Naive thymus-derived CD4-positive, alpha-beta T cell (primary cell): ENCODE data around the gene EPB41. TPM values are rescaled to one million over a fixed set of nuclear protein-coding genes. Genes with fewer than 3 reads are reported as not detected.

Experiments
- ATAC-seq: fragments of 150-1000 bp; cut with Tn5 transposase; 2 replicates; pipeline ENCODE4 v1.10.0; 2021; ENCODE audit warnings: mild to moderate bottlenecking, moderate library complexity
- CTCF ChIA-PET: fragments of 350-600 bp; sonication (Branson Sonifier 250); formaldehyde crosslinking; loops from one replicate; lab custom pipeline; 2021; ENCODE audit warnings: antibody characterized with exemption; lab: Charles Lee
- POLR2A ChIA-PET: fragments of 350-600 bp; sonication (Branson Sonifier 250); formaldehyde crosslinking; loops from one replicate; lab custom pipeline; 2021; ENCODE audit warnings: antibody characterized with exemption, inconsistent platforms; lab: Charles Lee
- DNase-seq, 9 donors: peaks; one replicate each; pipeline versions ENCODE4 v3.0.0 to v3.0.0-alpha.2; 2020 to 2022; ENCODE audit warnings: mixed read lengths in 1 of 9
- H3K27ac ChIP-seq: one replicate; pipeline ENCODE4 v1.7.0; 2013; ENCODE audit warnings: mild to moderate bottlenecking, low read depth, low read length, moderate library complexity
- H3K27me3 ChIP-seq, 2 donors: one replicate each; pipeline ENCODE4 v1.7.0; 2013; ENCODE audit warnings: low read length in 2 of 2, mild to moderate bottlenecking in 2 of 2, moderate library complexity in 2 of 2; ENCODE audit not compliant: control insufficient read depth in 2 of 2, insufficient read depth in 2 of 2
- H3K36me3 ChIP-seq, 3 experiments: 1 replicate in 2 of 3; 2 replicates in 1 of 3; pipeline ENCODE4 v1.7.0; 2013; ENCODE audit warnings: low read length in 3 of 3, mild to moderate bottlenecking in 3 of 3, moderate library complexity in 1 of 3; ENCODE audit not compliant: insufficient read depth in 3 of 3, control insufficient read depth in 2 of 3
- H3K4me1 ChIP-seq, 2 donors: one replicate each; pipeline ENCODE4 v1.7.0; 2013; ENCODE audit warnings: low read length in 2 of 2, mild to moderate bottlenecking in 2 of 2, moderate library complexity in 1 of 2; ENCODE audit not compliant: control insufficient read depth in 2 of 2, insufficient read depth in 2 of 2
- H3K4me3 ChIP-seq: 2 replicates; pipeline ENCODE4 v1.7.0; 2013; ENCODE audit warnings: mild to moderate bottlenecking, low read length
- H3K9me3 ChIP-seq, 3 experiments: 1 replicate in 2 of 3; 2 replicates in 1 of 3; pipeline ENCODE4 v1.7.0; 2013; ENCODE audit warnings: low read length in 3 of 3; ENCODE audit not compliant: control insufficient read depth in 2 of 3
- H3K27ac Mint-ChIP-seq, 9 donors: one replicate each; pipeline ENCODE4 v1.8.0; 2020 to 2022; ENCODE audit warnings: mixed read lengths in 9 of 9, mild to moderate bottlenecking in 8 of 9, moderate library complexity in 5 of 9, inconsistent platforms in 2 of 9
- H3K27me3 Mint-ChIP-seq, 5 donors: one replicate each; pipeline ENCODE4 v1.8.0; 2021 to 2022; ENCODE audit warnings: mixed read lengths in 5 of 5, mild to moderate bottlenecking in 1 of 5
- H3K36me3 Mint-ChIP-seq, 5 donors: one replicate each; pipeline ENCODE4 v1.8.0; 2020 to 2022; ENCODE audit warnings: mixed read lengths in 5 of 5, mild to moderate bottlenecking in 3 of 5, inconsistent platforms in 1 of 5
- H3K4me1 Mint-ChIP-seq, 7 donors: one replicate each; pipeline ENCODE4 v1.8.0; 2020 to 2022; ENCODE audit warnings: mixed read lengths in 7 of 7, mild to moderate bottlenecking in 3 of 7, inconsistent platforms in 1 of 7
- H3K4me3 Mint-ChIP-seq, 10 donors: one replicate each; pipeline ENCODE4 v1.8.0; 2020 to 2022; ENCODE audit warnings: mild to moderate bottlenecking in 10 of 10, mixed read lengths in 10 of 10, moderate library complexity in 6 of 10, inconsistent platforms in 2 of 10
- H3K9me3 Mint-ChIP-seq, 11 donors: one replicate each; pipeline ENCODE4 v1.8.0; 2020 to 2022; ENCODE audit warnings: mixed read lengths in 11 of 11, mild to moderate bottlenecking in 4 of 11, inconsistent platforms in 1 of 11, moderate library complexity in 1 of 11
- intact Hi-C, 2 donors: fragments of 100-400 bp; cut with micrococcal nuclease; formaldehyde crosslinking; loops; one replicate each; pipeline ENCODE4 v1.15.1; 2023
- polyA plus RNA-seq, 2 donors: library from polyadenylated mRNA; unstranded; fragments of 300-500 nt; fragmentation: Illumina TruSeq; gene quantifications; one replicate each; pipeline ENCODE4 v1.2.3, GENCODE V29; 2021
- total RNA-seq, 6 experiments: library from RNA in 5 of 6; stranded (reverse) in 5 of 6; gene quantifications; 1 replicate in 5 of 6; 2 replicates in 1 of 6; pipeline ENCODE4 v1.2.3 and lab custom pipeline; 2021 to 2026

The EPB41 gene
- total and polyA plus RNA-seq, 7 experiments from 2014 or later, result 115 to 325 (median 162) TPM

GRCh38 chr1:28888915-28889314 is 25.5 kb upstream of the EPB41 start:
- peak overlapping the region in 8 of 10 donors; percentile 7 to 65 (median 54) for H3K4me3 Mint-ChIP-seq
- Histone ChIP-seq H3K27ac (no peak overlapping the region), H3K4me3 (no peak overlapping the region), H3K4me1 (peaks cover 32% of the 10 kb centered on the region in 2 donors), H3K27me3 (no peaks in the 10 kb centered on the region), H3K9me3 (no peaks in the 10 kb centered on the region), H3K36me3 (peaks cover 0 to 4% (median 0%) of the 10 kb centered on the region in 3 experiments)
- peaks cover 0 to 3% (median 0%) of the 10 kb centered on the region in 11 donors for H3K9me3 Mint-ChIP-seq
- ATAC-seq (no peak), DNase-seq (no peak)
- H3K36me3 Mint-ChIP-seq, result peaks cover 0 to 3% (median 0%) of the 10 kb centered on the region in 5 donors
- CTCF ChIA-PET, result interaction anchor here (1.5 kb wide), 1 partner anchor 94 kb away, joined by 3 read pairs; no protein-coding TSS in a partner anchor
- H3K4me1 Mint-ChIP-seq, result peaks cover 32 to 66% (median 42%) of the 10 kb centered on the region in 7 donors
- intact Hi-C loops, result loop anchor here (5.0 to 10.0 kb wide), 4 partner anchors 382 to 657 kb away; partner anchors contain the start of genes DNAJC8 (in 1 of the 2) and RCC1 (in 1 of the 2)
- H3K27me3 Mint-ChIP-seq, result no peaks in the 10 kb centered on the region
- H3K27ac Mint-ChIP-seq, result no peak overlapping the region
- POLR2A ChIA-PET, result no interaction called here

DNA sequence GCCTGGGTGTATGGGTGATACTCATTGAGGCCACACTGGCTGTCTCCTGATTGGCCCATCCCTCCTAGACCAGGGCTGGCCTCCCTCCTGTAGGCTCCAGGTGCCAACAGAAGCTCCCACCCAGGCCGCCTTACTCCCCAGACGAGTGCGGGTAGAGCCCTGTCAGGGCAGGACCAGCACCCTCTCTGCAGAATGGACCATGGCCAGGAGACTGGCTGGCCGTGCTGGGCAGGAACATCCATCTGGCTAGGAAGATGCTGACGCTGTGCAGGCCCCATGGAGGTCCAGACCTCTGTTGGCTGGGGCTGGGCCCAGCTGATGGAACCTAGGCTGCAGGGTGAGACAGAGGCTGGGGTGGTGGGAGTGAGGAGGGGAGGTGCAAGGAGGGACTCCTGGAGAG is 25.0 kb upstream of the EPB41 start:
- Histone ChIP-seq H3K27me3 (no peaks in the 10 kb centered on the region), H3K4me3 (no peak overlapping the region), H3K4me1 (peaks cover 28 to 30% of the 10 kb centered on the region in 2 donors), H3K9me3 (no peaks in the 10 kb centered on the region), H3K36me3 (peaks cover 0 to 4% (median 0%) of the 10 kb centered on the region in 3 experiments), H3K27ac (no peak overlapping the region)
- DNase-seq (no peak), ATAC-seq (no peak)
- ChIA-PET CTCF (interaction anchor here (1.5 kb wide), 1 partner anchor 94 kb away, joined by 3 read pairs; no protein-coding TSS in a partner anchor), POLR2A (no interaction called here)
- Mint-ChIP-seq H3K27me3 (no peaks in the 10 kb centered on the region), H3K36me3 (peaks cover 0 to 3% (median 0%) of the 10 kb centered on the region in 5 donors), H3K4me1 (peaks cover 30 to 63% (median 40%) of the 10 kb centered on the region in 7 donors), H3K9me3 (peaks cover 0 to 3% (median 0%) of the 10 kb centered on the region in 11 donors), H3K4me3 (peak overlapping the region in 7 of 10 donors; percentile 7 to 64 (median 53)), H3K27ac (peak overlapping the region in 2 of 9 donors; percentile 14 to 41)
- intact Hi-C loops, result loop anchor here (5.0 to 10.0 kb wide), 4 partner anchors 382 to 657 kb away; partner anchors contain the start of genes DNAJC8 (in 1 of the 2) and RCC1 (in 1 of the 2)

DNA sequence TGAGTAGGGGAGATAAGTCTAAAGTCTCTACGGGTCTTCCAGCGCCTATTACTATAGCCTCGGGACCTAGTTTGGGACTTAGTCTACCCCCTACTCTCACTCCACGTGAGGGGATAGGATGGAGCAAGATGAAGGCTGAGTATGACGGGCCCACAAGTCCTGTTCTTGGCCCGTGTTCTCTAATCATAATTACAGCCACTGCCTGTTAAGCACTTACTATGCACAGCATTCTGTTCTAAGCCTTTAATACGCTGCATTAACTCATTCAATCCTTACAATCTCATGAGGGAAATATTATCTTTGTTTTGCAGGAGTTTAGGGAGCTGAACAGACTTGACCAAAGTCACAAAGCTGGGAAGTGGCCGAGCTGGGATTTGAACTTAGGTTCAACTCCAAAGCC is 23.9 kb upstream of the EPB41 start:
- CTCF ChIA-PET, result no interaction called here
- Histone ChIP-seq H3K27ac (no peak overlapping the region), H3K4me3 (no peak overlapping the region), H3K4me1 (peaks cover 19 to 21% of the 10 kb centered on the region in 2 donors), H3K36me3 (peaks cover 0 to 4% (median 0%) of the 10 kb centered on the region in 3 experiments), H3K9me3 (no peaks in the 10 kb centered on the region), H3K27me3 (no peaks in the 10 kb centered on the region)
- peaks cover 19 to 58% (median 29%) of the 10 kb centered on the region in 7 donors for H3K4me1 Mint-ChIP-seq
- intact Hi-C loops, result no loop called here
- no peaks in the 10 kb centered on the region for H3K9me3 Mint-ChIP-seq
- POLR2A ChIA-PET, result no interaction called here
- peak overlapping the region in 1 of 10 donors; percentile 17 for H3K4me3 Mint-ChIP-seq
- no peak for ATAC-seq
- no peak for DNase-seq
- no peak overlapping the region for H3K27ac Mint-ChIP-seq
- peaks cover 0 to 3% (median 0%) of the 10 kb centered on the region in 5 donors for H3K36me3 Mint-ChIP-seq
- H3K27me3 Mint-ChIP-seq, result no peaks in the 10 kb centered on the region

- H3K27ac ChIP-seq, result no peak overlapping the region
- H3K4me3 ChIP-seq, result no peak overlapping the region
- peaks cover 0 to 3% (median 0%) of the 10 kb centered on the region in 5 donors for H3K36me3 Mint-ChIP-seq
- ATAC-seq, result no peak
- peaks cover 15 to 56% (median 25%) of the 10 kb centered on the region in 7 donors for H3K4me1 Mint-ChIP-seq
- no peak overlapping the region for H3K4me3 Mint-ChIP-seq
- POLR2A ChIA-PET, result interaction anchor here (0.5 to 1.0 kb wide), 2 partner anchors 25 to 34 kb away, joined by 3 to 4 read pairs; no protein-coding TSS in a partner anchor
- intact Hi-C loops, result no loop called here
- H3K9me3 Mint-ChIP-seq, result no peaks in the 10 kb centered on the region
- H3K27me3 ChIP-seq, result no peaks in the 10 kb centered on the region
- CTCF ChIA-PET, result no interaction called here
- peaks cover 0 to 4% (median 0%) of the 10 kb centered on the region in 3 experiments for H3K36me3 ChIP-seq
- peak overlapping the region in 1 of 9 donors; percentile 25 for H3K27ac Mint-ChIP-seq
- no peaks in the 10 kb centered on the region for H3K27me3 Mint-ChIP-seq
- no peaks in the 10 kb centered on the region for H3K9me3 ChIP-seq
- H3K4me1 ChIP-seq, result peaks cover 15 to 17% of the 10 kb centered on the region in 2 donors
- DNase-seq, result no peak
These were observed 23.5 kb upstream of the EPB41 start for GRCh38 chr1:28890836-28891235.

DNA sequence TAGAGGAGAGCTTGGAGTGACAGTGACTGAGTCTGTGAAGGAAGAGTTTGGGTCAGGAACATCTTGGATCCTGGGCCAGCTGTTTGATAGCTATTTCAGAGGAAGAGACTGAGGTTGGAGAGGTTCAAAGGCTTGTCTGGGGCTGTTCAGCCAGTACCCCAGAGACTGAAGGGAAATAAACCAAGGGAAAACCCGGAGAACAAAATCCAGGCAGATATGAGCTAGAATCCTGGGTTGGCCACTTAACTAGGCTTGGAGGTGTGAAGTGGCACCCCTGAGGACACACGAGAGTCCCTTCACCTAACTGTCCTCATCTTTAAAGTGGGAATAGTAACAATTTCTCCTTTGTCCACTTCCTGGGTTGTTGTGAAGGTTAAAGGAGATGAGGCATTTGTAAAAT is 23.1 kb upstream of the EPB41 start:
- no peak overlapping the region for H3K27ac ChIP-seq
- H3K27ac Mint-ChIP-seq, result peak overlapping the region in 3 of 9 donors; percentile 25 to 38 (median 36)
- H3K36me3 ChIP-seq, result peaks cover 0 to 4% (median 0%) of the 10 kb centered on the region in 3 experiments
- H3K4me1 Mint-ChIP-seq, result peaks cover 11 to 54% (median 21%) of the 10 kb centered on the region in 7 donors
- H3K4me3 ChIP-seq, result no peak overlapping the region
- peaks cover 11 to 13% of the 10 kb centered on the region in 2 donors for H3K4me1 ChIP-seq
- ChIA-PET POLR2A (interaction anchor here (0.5 to 1.0 kb wide), 4 partner anchors 23 to 163 kb away, joined by 3 to 4 read pairs (median 3); partner anchors contain the start of gene EPB41), CTCF (interaction anchor here (0.7 kb wide), 1 partner anchor 144 kb away, joined by 4 read pairs; no protein-coding TSS in a partner anchor)
- ATAC-seq (no peak), DNase-seq (no peak)
- H3K27me3 ChIP-seq, result no peaks in the 10 kb centered on the region
- H3K36me3 Mint-ChIP-seq, result peaks cover 0 to 4% (median 0%) of the 10 kb centered on the region in 5 donors
- no peaks in the 10 kb centered on the region for H3K27me3 Mint-ChIP-seq
- H3K4me3 Mint-ChIP-seq, result no peak overlapping the region
- intact Hi-C loops, result no loop called here
- H3K9me3 Mint-ChIP-seq, result no peaks in the 10 kb centered on the region
- H3K9me3 ChIP-seq, result no peaks in the 10 kb centered on the region

- intact Hi-C loops, result loop anchor here in 1 of 2 donors (1.0 kb wide), 1 partner anchor 90 kb away; no protein-coding TSS in a partner anchor
- peaks cover 13 to 58% (median 31%) of the 10 kb centered on the region in 7 donors for H3K4me1 Mint-ChIP-seq
- ATAC-seq, result peak; percentile 51
These were observed 20.8 kb upstream of the EPB41 start for GRCh38 chr1:28893403-28894102.

More at GRCh38 chr1:28893403-28894102, 20.8 kb upstream of the EPB41 start:
- Mint-ChIP-seq H3K27ac (peak overlapping the region in 2 of 9 donors; percentile 27 to 33), H3K36me3 (peaks cover 0 to 7% (median 0%) of the 10 kb centered on the region in 5 donors), H3K4me3 (no peak overlapping the region), H3K27me3 (no peaks in the 10 kb centered on the region), H3K9me3 (no peaks in the 10 kb centered on the region)
- Histone ChIP-seq H3K27me3 (no peaks in the 10 kb centered on the region), H3K36me3 (no peaks in the 10 kb centered on the region), H3K4me3 (no peak overlapping the region), H3K4me1 (no peaks in the 10 kb centered on the region), H3K9me3 (no peaks in the 10 kb centered on the region), H3K27ac (no peak overlapping the region)
- ChIA-PET CTCF (interaction anchor here (1.0 to 1.4 kb wide), 3 partner anchors 140 to 229 kb away, joined by 3 to 4 read pairs (median 3); no protein-coding TSS in a partner anchor), POLR2A (no interaction called here)
- no peak for DNase-seq
